Lower lobe of right lung (tissue), 2 donors: ENCODE measurements around the gene NFATC1. TPM values are rescaled to one million over a fixed set of nuclear protein-coding genes. Genes with fewer than 3 reads are reported as not detected.

Experiments
- ATAC-seq, 2 donors: fragments of 200-7000 bp; cut with Tn5 transposase; one replicate each; pipeline ENCODE4 v1.9.1; 2020 to 2022; ENCODE audit warnings: mild to moderate bottlenecking in 2 of 2, moderate library complexity in 2 of 2
- DNase-seq: peaks from one replicate; pipeline ENCODE4 v3.0.0-alpha.2; 2020
- H3K27ac ChIP-seq: fragments of 200-600 bp; one replicate; pipeline ENCODE4 v1.8.0; 2022
- H3K27me3 ChIP-seq: fragments of 200-600 bp; one replicate; pipeline ENCODE4 v1.8.0; 2022; ENCODE audit warnings: low read depth
- H3K36me3 ChIP-seq: fragments of 200-600 bp; one replicate; pipeline ENCODE4 v1.8.0; 2022; ENCODE audit warnings: mild to moderate bottlenecking
- H3K4me1 ChIP-seq: fragments of 200-600 bp; one replicate; pipeline ENCODE4 v1.8.0; 2022
- H3K4me3 ChIP-seq: fragments of 200-600 bp; one replicate; pipeline ENCODE4 v1.8.0; 2022; ENCODE audit warnings: mild to moderate bottlenecking
- H3K9me3 ChIP-seq: fragments of 200-600 bp; one replicate; pipeline ENCODE4 v1.8.0; 2022
- CTCF ChIP-seq: fragments of 200-600 bp; IDR thresholded peaks from one replicate; pipeline ENCODE4 v1.8.0; 2022; ENCODE audit warnings: antibody characterized with exemption, mild to moderate bottlenecking
- intact Hi-C: fragments of 100-400 bp; cut with DNase I; formaldehyde crosslinking; loops from one replicate; pipeline ENCODE4 v1.11.0; 2022
- total RNA-seq: library from RNA; stranded (reverse); fragmentation: NEBNext Ultra II Directional; extraction: Animal tissue kit (Norgen Biotek cat#: 25700); gene quantifications from one replicate; pipeline ENCODE4 v1.2.1, GENCODE V29; 2021
- donor health status: DM: no; HTN: yes; CAD: no; lungs with severe emphysema.

NFATC1 gene
- total RNA-seq, 1 donor from 2014 or later = 21.4 TPM

- Histone ChIP-seq H3K27ac (no peak overlapping the region), H3K36me3 (peaks cover 43% of the 10 kb centered on the region), H3K27me3 (no peaks in the 10 kb centered on the region), H3K9me3 (no peaks in the 10 kb centered on the region), H3K4me1 (no peaks in the 10 kb centered on the region), H3K4me3 (no peak overlapping the region)
- TF ChIP-seq CTCF = no peak
- ATAC-seq (no peak), DNase-seq (no peak)
- intact Hi-C loops = no loop called here
Measured at GRCh38 chr18:79354350-79354749, 41.4 kb upstream of the NFATC1 start.

- TF ChIP-seq CTCF = no peak
- Histone ChIP-seq H3K4me3 (no peak overlapping the region), H3K27me3 (no peaks in the 10 kb centered on the region), H3K9me3 (no peaks in the 10 kb centered on the region), H3K36me3 (peaks cover 44% of the 10 kb centered on the region), H3K27ac (no peak overlapping the region), H3K4me1 (no peaks in the 10 kb centered on the region)
- intact Hi-C loops = no loop called here
- no peak for DNase-seq
- no peak for ATAC-seq
Measured at GRCh38 chr18:79355433-79356335, 40.0 kb upstream of the NFATC1 start.

GRCh38 chr18:79356435-79356834 lies 39.3 kb upstream of the NFATC1 start:
- H3K4me1 ChIP-seq = no peaks in the 10 kb centered on the region
- DNase-seq = no peak
- intact Hi-C loops = no loop called here
- no peaks in the 10 kb centered on the region for H3K9me3 ChIP-seq
- no peak overlapping the region for H3K4me3 ChIP-seq
- ATAC-seq = no peak
- TF ChIP-seq CTCF = no peak
- no peak overlapping the region for H3K27ac ChIP-seq
- peaks cover 45% of the 10 kb centered on the region for H3K36me3 ChIP-seq
- H3K27me3 ChIP-seq = no peaks in the 10 kb centered on the region

- no peaks in the 10 kb centered on the region for H3K9me3 ChIP-seq
- no peaks in the 10 kb centered on the region for H3K4me1 ChIP-seq
- no peaks in the 10 kb centered on the region for H3K27me3 ChIP-seq
- intact Hi-C loops = no loop called here
- ATAC-seq = no peak
- DNase-seq = no peak
- no peak for TF ChIP-seq CTCF
- H3K36me3 ChIP-seq = peaks cover 53% of the 10 kb centered on the region
- H3K4me3 ChIP-seq = no peak overlapping the region
- H3K27ac ChIP-seq = no peak overlapping the region
Measured at GRCh38 chr18:79360933-79361332, 34.8 kb upstream of the NFATC1 start.

GRCh38 chr18:79361766-79362522 lies 33.8 kb upstream of the NFATC1 start:
- no peak for TF ChIP-seq CTCF
- Histone ChIP-seq H3K27ac (no peak overlapping the region), H3K9me3 (no peaks in the 10 kb centered on the region), H3K4me3 (no peak overlapping the region), H3K4me1 (no peaks in the 10 kb centered on the region), H3K36me3 (peaks cover 62% of the 10 kb centered on the region), H3K27me3 (no peaks in the 10 kb centered on the region)
- intact Hi-C loops = no loop called here
- DNase-seq = no peak
- ATAC-seq = no peak
